Endothelial cell of umbilical vein (primary cell): ENCODE data around the gene TRAPPC2L.

Experiments used
- CTCF ChIP-seq, 2 donors: IDR thresholded peaks; 1 replicate in 1 of 2; 2 replicates in 1 of 2; pipeline ENCODE4 v1.5.1; 2011; ENCODE audit warnings: low read length in 2 of 2, mild to moderate bottlenecking in 2 of 2, moderate library complexity in 2 of 2, control low read depth in 1 of 2, inconsistent platforms in 1 of 2, low read depth in 1 of 2; ENCODE audit not compliant: insufficient read depth in 1 of 2; ENCODE audit errors: extremely low read depth in 1 of 2
- POLR2A ChIP-seq: IDR thresholded peaks from 2 replicates; pipeline ENCODE4 v1.6.1; 2012; ENCODE audit warnings: low read depth, mild to moderate bottlenecking, control low read depth, low read length

GRCh38 chr16:88911946-88912310 lies 55.0 kb downstream of the TRAPPC2L start:
- TF ChIP-seq POLR2A: no peak
- no peak for TF ChIP-seq CTCF (IDR thresholded peaks at IDR 0.05; ENCODE audit: extremely low read depth in 1 of 2, insufficient read depth in 1 of 2, low read depth in 1 of 2, low read length in 2 of 2)
